ENCODE results near the gene MAEL. TPM values are rescaled to one million over a fixed set of nuclear protein-coding genes. Genes with fewer than 3 reads are reported as not detected.

Gene MAEL
- polyA plus RNA-seq, 1 donor from 2014 or later, result not detected

DNA sequence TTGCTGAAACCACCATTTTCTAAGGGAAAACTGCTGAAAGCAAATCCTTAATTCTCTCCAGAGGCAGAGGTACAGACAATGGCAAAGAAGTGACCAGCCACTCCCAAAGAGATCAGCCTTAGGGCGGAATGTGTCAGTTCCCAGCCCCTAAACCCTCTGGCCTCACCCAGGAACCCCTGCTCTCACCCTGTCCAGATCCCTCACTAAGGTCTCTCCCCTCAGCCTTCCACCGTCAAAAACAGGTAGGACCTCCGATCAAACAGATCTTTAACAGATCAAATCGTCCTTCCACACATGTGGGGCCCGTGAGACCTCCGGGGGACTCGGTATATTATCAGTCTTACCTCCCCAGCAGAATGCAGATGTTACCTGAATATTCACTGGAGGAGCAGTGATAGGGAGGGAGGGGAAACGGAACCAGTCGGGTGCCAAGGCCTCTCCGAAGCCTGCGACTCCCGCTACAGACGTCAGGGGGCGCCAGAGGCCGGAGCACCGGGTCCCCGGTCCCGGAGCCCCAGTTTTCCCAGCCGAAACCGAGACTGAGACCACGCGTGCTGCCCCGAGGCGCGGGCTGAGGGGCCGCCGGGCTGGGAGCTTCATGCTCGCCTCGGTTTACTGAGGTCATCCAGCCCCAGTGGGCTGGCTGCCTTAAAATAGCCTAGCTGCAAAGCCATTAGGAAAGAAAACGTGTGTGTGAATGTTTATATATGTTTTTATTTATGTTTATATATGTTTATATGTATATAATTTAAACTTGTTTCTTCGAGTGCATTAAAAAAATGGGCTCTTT is 77.4 kb downstream of the MAEL start:
- Histone ChIP-seq H3K4me2 (ENCODE audit: low read length) (peak overlapping the region; percentile 68), H4K20me1 (ENCODE audit: insufficient read depth) (no peaks in the 10 kb centered on the region), H3K9me2 (ENCODE audit: insufficient read depth, low read length) (no peaks in the 10 kb centered on the region), H3K27ac (ENCODE audit: low read length) (no peak overlapping the region), H3K36me3 (ENCODE audit: insufficient read depth, low read length) (no peaks in the 10 kb centered on the region), H3K9me3 (ENCODE audit: low read length) (no peaks in the 10 kb centered on the region), H3K4me3 (ENCODE audit: low read length) (peak overlapping the region; percentile 47), H3K27me3 (ENCODE audit: insufficient read depth, low read depth, low read length) (no peaks in the 10 kb centered on the region), H3K79me2 (replicated peaks; ENCODE audit: insufficient read depth, low read length) (no peaks in the 10 kb centered on the region), H3F3A (ENCODE audit: insufficient read depth, low read length, poor library complexity, severe bottlenecking) (no peaks in the 10 kb centered on the region), H3K9ac (ENCODE audit: low read length) (peak overlapping the region; percentile 8), H2AFZ (ENCODE audit: low read depth, low read length) (no peak overlapping the region)
- TF ChIP-seq TAF1 (IDR thresholded peaks at IDR 0.05; ENCODE audit: low read depth) (no peak), MXI1 (conservative IDR thresholded peaks at IDR 0.05; ENCODE audit: poor library complexity, severe bottlenecking) (peak; percentile 55), POLR2AphosphoS5 (IDR thresholded peaks at IDR 0.05) (no peak), RAD21 (conservative IDR thresholded peaks at IDR 0.05) (peak; percentile 99), EZH2 (IDR thresholded peaks at IDR 0.05; ENCODE audit: borderline replicate concordance, insufficient read depth, low read length, poor library complexity, severe bottlenecking) (no peak), SMC3 (conservative IDR thresholded peaks at IDR 0.05; ENCODE audit: poor library complexity) (peak; percentile 100), EP300 (conservative IDR thresholded peaks at IDR 0.05; ENCODE audit: poor library complexity, severe bottlenecking) (no peak)
- TF ChIP-seq, protein P1, sequence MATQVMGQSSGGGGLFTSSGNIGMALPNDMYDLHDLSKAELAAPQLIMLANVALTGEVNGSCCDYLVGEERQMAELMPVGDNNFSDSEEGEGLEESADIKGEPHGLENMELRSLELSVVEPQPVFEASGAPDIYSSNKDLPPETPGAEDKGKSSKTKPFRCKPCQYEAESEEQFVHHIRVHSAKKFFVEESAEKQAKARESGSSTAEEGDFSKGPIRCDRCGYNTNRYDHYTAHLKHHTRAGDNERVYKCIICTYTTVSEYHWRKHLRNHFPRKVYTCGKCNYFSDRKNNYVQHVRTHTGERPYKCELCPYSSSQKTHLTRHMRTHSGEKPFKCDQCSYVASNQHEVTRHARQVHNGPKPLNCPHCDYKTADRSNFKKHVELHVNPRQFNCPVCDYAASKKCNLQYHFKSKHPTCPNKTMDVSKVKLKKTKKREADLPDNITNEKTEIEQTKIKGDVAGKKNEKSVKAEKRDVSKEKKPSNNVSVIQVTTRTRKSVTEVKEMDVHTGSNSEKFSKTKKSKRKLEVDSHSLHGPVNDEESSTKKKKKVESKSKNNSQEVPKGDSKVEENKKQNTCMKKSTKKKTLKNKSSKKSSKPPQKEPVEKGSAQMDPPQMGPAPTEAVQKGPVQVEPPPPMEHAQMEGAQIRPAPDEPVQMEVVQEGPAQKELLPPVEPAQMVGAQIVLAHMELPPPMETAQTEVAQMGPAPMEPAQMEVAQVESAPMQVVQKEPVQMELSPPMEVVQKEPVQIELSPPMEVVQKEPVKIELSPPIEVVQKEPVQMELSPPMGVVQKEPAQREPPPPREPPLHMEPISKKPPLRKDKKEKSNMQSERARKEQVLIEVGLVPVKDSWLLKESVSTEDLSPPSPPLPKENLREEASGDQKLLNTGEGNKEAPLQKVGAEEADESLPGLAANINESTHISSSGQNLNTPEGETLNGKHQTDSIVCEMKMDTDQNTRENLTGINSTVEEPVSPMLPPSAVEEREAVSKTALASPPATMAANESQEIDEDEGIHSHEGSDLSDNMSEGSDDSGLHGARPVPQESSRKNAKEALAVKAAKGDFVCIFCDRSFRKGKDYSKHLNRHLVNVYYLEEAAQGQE (IDR thresholded peaks at IDR 0.05; ENCODE audit: borderline replicate concordance), result no peak
- TF ChIP-seq, protein P2, sequence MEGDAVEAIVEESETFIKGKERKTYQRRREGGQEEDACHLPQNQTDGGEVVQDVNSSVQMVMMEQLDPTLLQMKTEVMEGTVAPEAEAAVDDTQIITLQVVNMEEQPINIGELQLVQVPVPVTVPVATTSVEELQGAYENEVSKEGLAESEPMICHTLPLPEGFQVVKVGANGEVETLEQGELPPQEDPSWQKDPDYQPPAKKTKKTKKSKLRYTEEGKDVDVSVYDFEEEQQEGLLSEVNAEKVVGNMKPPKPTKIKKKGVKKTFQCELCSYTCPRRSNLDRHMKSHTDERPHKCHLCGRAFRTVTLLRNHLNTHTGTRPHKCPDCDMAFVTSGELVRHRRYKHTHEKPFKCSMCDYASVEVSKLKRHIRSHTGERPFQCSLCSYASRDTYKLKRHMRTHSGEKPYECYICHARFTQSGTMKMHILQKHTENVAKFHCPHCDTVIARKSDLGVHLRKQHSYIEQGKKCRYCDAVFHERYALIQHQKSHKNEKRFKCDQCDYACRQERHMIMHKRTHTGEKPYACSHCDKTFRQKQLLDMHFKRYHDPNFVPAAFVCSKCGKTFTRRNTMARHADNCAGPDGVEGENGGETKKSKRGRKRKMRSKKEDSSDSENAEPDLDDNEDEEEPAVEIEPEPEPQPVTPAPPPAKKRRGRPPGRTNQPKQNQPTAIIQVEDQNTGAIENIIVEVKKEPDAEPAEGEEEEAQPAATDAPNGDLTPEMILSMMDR (IDR thresholded peaks at IDR 0.05; ENCODE audit: poor library complexity, severe bottlenecking), result peak; percentile 98

DNA sequence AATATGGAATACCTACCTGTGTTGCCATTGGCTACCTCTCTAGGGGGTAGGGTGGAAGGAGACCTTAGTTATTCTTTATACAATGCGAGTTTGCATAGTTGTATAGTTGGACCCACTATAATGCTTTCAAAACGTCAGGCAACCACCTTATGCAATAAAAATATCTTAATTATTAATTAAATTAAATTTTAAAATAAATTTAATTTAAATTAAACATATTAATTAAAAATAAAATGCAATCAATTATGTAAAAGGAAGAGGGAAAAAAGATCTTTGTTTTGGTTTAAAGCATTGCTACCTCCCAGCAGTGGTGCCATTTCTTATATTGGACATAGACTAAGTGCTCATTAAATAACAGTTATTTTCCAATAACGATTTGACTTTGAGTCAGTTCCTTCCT is 78.8 kb downstream of the MAEL start:
- H2AFZ ChIP-seq (ENCODE audit: low read depth, low read length), result no peak overlapping the region
- H3K4me3 ChIP-seq (ENCODE audit: low read length), result no peak overlapping the region
- H3K9ac ChIP-seq (ENCODE audit: low read length), result no peak overlapping the region
- no peaks in the 10 kb centered on the region for H3F3A ChIP-seq (ENCODE audit: insufficient read depth, low read length, poor library complexity, severe bottlenecking)
- no peak overlapping the region for H3K27ac ChIP-seq (ENCODE audit: low read length)
- H3K36me3 ChIP-seq (ENCODE audit: insufficient read depth, low read length), result no peaks in the 10 kb centered on the region
- H4K20me1 ChIP-seq (ENCODE audit: insufficient read depth), result no peaks in the 10 kb centered on the region
- H3K4me2 ChIP-seq (ENCODE audit: low read length), result no peak overlapping the region
- TF ChIP-seq MXI1 (conservative IDR thresholded peaks at IDR 0.05; ENCODE audit: poor library complexity, severe bottlenecking) (no peak), EP300 (conservative IDR thresholded peaks at IDR 0.05; ENCODE audit: poor library complexity, severe bottlenecking) (no peak), EZH2 (IDR thresholded peaks at IDR 0.05; ENCODE audit: borderline replicate concordance, insufficient read depth, low read length, poor library complexity, severe bottlenecking) (no peak)
- H3K9me2 ChIP-seq (ENCODE audit: insufficient read depth, low read length), result no peaks in the 10 kb centered on the region
- no peaks in the 10 kb centered on the region for H3K79me2 ChIP-seq (replicated peaks; ENCODE audit: insufficient read depth, low read length)
- no peaks in the 10 kb centered on the region for H3K27me3 ChIP-seq (ENCODE audit: insufficient read depth, low read depth, low read length)
- no peaks in the 10 kb centered on the region for H3K9me3 ChIP-seq (ENCODE audit: low read length)

Measured in neural cell (in vitro differentiated cells).